Iris pigment epithelial cell (primary cell): ENCODE measurements around the gene TENM4.

Experiments
- DNase-seq: peaks from one replicate; pipeline ENCODE4 v3.0.0-alpha.2; 2011; ENCODE audit warnings: low read depth

TENM4 gene

GRCh38 chr11:79344753-79345294 is 96.0 kb downstream of the TENM4 start:
- no peak for DNase-seq

GRCh38 chr11:79342686-79343085 is 98.1 kb downstream of the TENM4 start:
- DNase-seq = no peak

- no peak for DNase-seq
Observed at GRCh38 chr11:79342236-79342635, 98.6 kb downstream of the TENM4 start.

GRCh38 chr11:79340535-79340934 is 100.3 kb downstream of the TENM4 start:
- no peak for DNase-seq

- DNase-seq = no peak
Observed at GRCh38 chr11:79336797-79337517, 103.9 kb downstream of the TENM4 start.

GRCh38 chr11:79335681-79336080 is 105.1 kb downstream of the TENM4 start:
- no peak for DNase-seq

GRCh38 chr11:79333355-79333754 is 107.5 kb downstream of the TENM4 start:
- DNase-seq = no peak

GRCh38 chr11:79332017-79332416 is 108.8 kb downstream of the TENM4 start:
- DNase-seq = no peak

GRCh38 chr11:79331203-79331901 is 109.5 kb downstream of the TENM4 start:
- no peak for DNase-seq

- no peak for DNase-seq
Observed at GRCh38 chr11:79330651-79331050, 110.2 kb downstream of the TENM4 start.

GRCh38 chr11:79329561-79329960 is 111.3 kb downstream of the TENM4 start:
- DNase-seq = no peak

GRCh38 chr11:79328402-79328801 is 112.4 kb downstream of the TENM4 start:
- no peak for DNase-seq

- DNase-seq = no peak
Observed at GRCh38 chr11:79325851-79326250, 115.0 kb downstream of the TENM4 start.

- DNase-seq = no peak
Observed at GRCh38 chr11:79321263-79321662, 119.6 kb downstream of the TENM4 start.

GRCh38 chr11:79314906-79315689 is 125.7 kb downstream of the TENM4 start:
- peak; percentile 24 for DNase-seq

- no peak for DNase-seq
Observed at GRCh38 chr11:79313530-79313913, 127.3 kb downstream of the TENM4 start.

- peak; percentile 30 for DNase-seq
Observed at GRCh38 chr11:79312617-79313529, 128.0 kb downstream of the TENM4 start.

- DNase-seq = no peak
Observed at GRCh38 chr11:79311461-79311860, 129.4 kb downstream of the TENM4 start.

GRCh38 chr11:79309407-79309806 is 131.4 kb downstream of the TENM4 start:
- DNase-seq = no peak

GRCh38 chr11:79308429-79308828 is 132.4 kb downstream of the TENM4 start:
- DNase-seq = no peak

GRCh38 chr11:79304599-79305212 is 136.1 kb downstream of the TENM4 start:
- no peak for DNase-seq
